HepG2 (cell line): ENCODE measurements around the gene SIK3. TPM values are rescaled to one million over a fixed set of nuclear protein-coding genes. Genes with fewer than 3 reads are reported as not detected.

Experiments used
- HOXA9 ChIP-seq: sonication (generic); formaldehyde crosslinking; IDR thresholded peaks from 2 replicates; pipeline ENCODE4 v1.8.1; 2022; ENCODE audit warnings: missing genetic modification reagents, mild to moderate bottlenecking, moderate library complexity, borderline replicate concordance
- MTA1 ChIP-seq: sonication (generic); formaldehyde crosslinking; IDR thresholded peaks from 2 replicates; pipeline ENCODE4 v1.4.0; 2020; ENCODE audit warnings: missing genetic modification reagents, mild to moderate bottlenecking, borderline replicate concordance
- RBM39 ChIP-seq: fragments of 200-400 bp; formaldehyde crosslinking; IDR thresholded peaks from one replicate; pipeline ENCODE4 v1.6.1; 2018; ENCODE audit warnings: antibody characterized with exemption, mild to moderate bottlenecking, low read depth, low read length; ENCODE audit not compliant: poor library complexity, severe bottlenecking
- SNAI1 ChIP-seq: sonication (generic); formaldehyde crosslinking; IDR thresholded peaks from 2 replicates; pipeline ENCODE4 v1.5.0; 2020; ENCODE audit warnings: mild to moderate bottlenecking, missing genetic modification reagents, borderline replicate concordance
- SRSF1 ChIP-seq: fragments of 200-400 bp; formaldehyde crosslinking; optimal IDR thresholded peaks from 2 replicates; pipeline ENCODE3; 2017; ENCODE audit warnings: mild to moderate bottlenecking, low read depth, low read length, moderate library complexity
- STAG1 ChIP-seq: sonication (generic); formaldehyde crosslinking; IDR thresholded peaks from 2 replicates; pipeline ENCODE4 v1.4.0; 2020; ENCODE audit warnings: missing genetic modification reagents
- TARDBP ChIP-seq: sonication (generic); formaldehyde crosslinking; IDR thresholded peaks from 2 replicates; pipeline ENCODE4 v1.8.0; 2022; ENCODE audit warnings: mild to moderate bottlenecking, missing genetic modification reagents
- ZFP41 ChIP-seq: sonication (generic); formaldehyde crosslinking; IDR thresholded peaks from 2 replicates; pipeline ENCODE4 v1.4.0; 2020; ENCODE audit warnings: mild to moderate bottlenecking, missing genetic modification reagents, borderline replicate concordance
- ZNF296 ChIP-seq: sonication (generic); formaldehyde crosslinking; conservative IDR thresholded peaks from 2 replicates; pipeline ENCODE4 v1.5.0; 2020; ENCODE audit warnings: mild to moderate bottlenecking, missing genetic modification reagents
- ZNF33A ChIP-seq: sonication (generic); formaldehyde crosslinking; IDR thresholded peaks from 2 replicates; pipeline ENCODE4 v1.5.1; 2020; ENCODE audit warnings: missing genetic modification reagents, mild to moderate bottlenecking, moderate library complexity, borderline replicate concordance
- ZNF484 ChIP-seq: sonication (generic); formaldehyde crosslinking; IDR thresholded peaks from 2 replicates; pipeline ENCODE4 v1.5.1; 2020; ENCODE audit warnings: mild to moderate bottlenecking, low read depth, missing genetic modification reagents, borderline replicate concordance
- ZNF75D ChIP-seq: sonication (generic); formaldehyde crosslinking; IDR thresholded peaks from 2 replicates; pipeline ENCODE4 v1.8.1; 2023; ENCODE audit warnings: missing genetic modification reagents, mild to moderate bottlenecking, borderline replicate concordance
- ZSCAN29 ChIP-seq: sonication (generic); formaldehyde crosslinking; conservative IDR thresholded peaks from 2 replicates; pipeline ENCODE4 v1.4.0; 2020; ENCODE audit warnings: mild to moderate bottlenecking, missing genetic modification reagents
- polyA plus RNA-seq, 8 experiments: library from polyadenylated mRNA; depleted of rRNA in 3 of 8; stranded (reverse) in 7 of 8; unstranded in 1 of 8; fragments of >200 nt; fragmentation: Illumina TruSeq in 4 of 8; extraction: Trizol in 4 of 8; gene quantifications; 2 replicates each; pipeline versions ENCODE4 v1.2.1 to v1.2.3, GENCODE V29; 2011 to 2016; ENCODE audit warnings: low read depth in 4 of 8, missing spikeins in 1 of 8, mixed read lengths in 1 of 8; ENCODE audit not compliant: insufficient read depth in 1 of 8
- total RNA-seq, 5 experiments: library from RNA; depleted of rRNA; stranded (reverse); fragments of >200 nt; fragmentation: Illumina TruSeq; extraction: Trizol; gene quantifications; 2 replicates each; pipeline ENCODE4 v1.2.3, GENCODE V29; 2016; ENCODE audit warnings: low read depth in 1 of 5
- TF ChIP-seq, protein P1 (sequence below): sonication (generic); formaldehyde crosslinking; IDR thresholded peaks from 2 replicates; pipeline ENCODE4 v1.4.0; 2020; ENCODE audit warnings: mild to moderate bottlenecking, missing genetic modification reagents
- TF ChIP-seq, protein P2 (sequence below): sonication (generic); formaldehyde crosslinking; IDR thresholded peaks from 2 replicates; pipeline ENCODE4 v1.8.1; 2023; ENCODE audit warnings: missing genetic modification reagents, mild to moderate bottlenecking, borderline replicate concordance
- TF ChIP-seq, protein P3 (sequence below): sonication (generic); formaldehyde crosslinking; IDR thresholded peaks from 2 replicates; pipeline ENCODE4 v1.4.0; 2020; ENCODE audit warnings: mild to moderate bottlenecking, missing genetic modification reagents, borderline replicate concordance

The SIK3 gene
- total and polyA plus RNA-seq, 2 of the 13 experiments (the other 11 are each of a cell fraction or from before 2014, with no cell fraction given), result 5.7 to 9.8 TPM

GRCh38 chr11:117143871-117144476 lies 45.7 kb upstream of the SIK3 start, which contains the start of gene PAFAH1B2 (continued):
- no peak for TF ChIP-seq ZNF75D (CRISPR knock-in tag)
- TF ChIP-seq HOXA9 (CRISPR knock-in tag), result 0 out of 2 replicates have a peak, but pooled peaks have one; percentile 58
- TF ChIP-seq SNAI1 (CRISPR knock-in tag), result peak; percentile 66; the same call in 1 of the 2 replicates
- TF ChIP-seq, protein P1, sequence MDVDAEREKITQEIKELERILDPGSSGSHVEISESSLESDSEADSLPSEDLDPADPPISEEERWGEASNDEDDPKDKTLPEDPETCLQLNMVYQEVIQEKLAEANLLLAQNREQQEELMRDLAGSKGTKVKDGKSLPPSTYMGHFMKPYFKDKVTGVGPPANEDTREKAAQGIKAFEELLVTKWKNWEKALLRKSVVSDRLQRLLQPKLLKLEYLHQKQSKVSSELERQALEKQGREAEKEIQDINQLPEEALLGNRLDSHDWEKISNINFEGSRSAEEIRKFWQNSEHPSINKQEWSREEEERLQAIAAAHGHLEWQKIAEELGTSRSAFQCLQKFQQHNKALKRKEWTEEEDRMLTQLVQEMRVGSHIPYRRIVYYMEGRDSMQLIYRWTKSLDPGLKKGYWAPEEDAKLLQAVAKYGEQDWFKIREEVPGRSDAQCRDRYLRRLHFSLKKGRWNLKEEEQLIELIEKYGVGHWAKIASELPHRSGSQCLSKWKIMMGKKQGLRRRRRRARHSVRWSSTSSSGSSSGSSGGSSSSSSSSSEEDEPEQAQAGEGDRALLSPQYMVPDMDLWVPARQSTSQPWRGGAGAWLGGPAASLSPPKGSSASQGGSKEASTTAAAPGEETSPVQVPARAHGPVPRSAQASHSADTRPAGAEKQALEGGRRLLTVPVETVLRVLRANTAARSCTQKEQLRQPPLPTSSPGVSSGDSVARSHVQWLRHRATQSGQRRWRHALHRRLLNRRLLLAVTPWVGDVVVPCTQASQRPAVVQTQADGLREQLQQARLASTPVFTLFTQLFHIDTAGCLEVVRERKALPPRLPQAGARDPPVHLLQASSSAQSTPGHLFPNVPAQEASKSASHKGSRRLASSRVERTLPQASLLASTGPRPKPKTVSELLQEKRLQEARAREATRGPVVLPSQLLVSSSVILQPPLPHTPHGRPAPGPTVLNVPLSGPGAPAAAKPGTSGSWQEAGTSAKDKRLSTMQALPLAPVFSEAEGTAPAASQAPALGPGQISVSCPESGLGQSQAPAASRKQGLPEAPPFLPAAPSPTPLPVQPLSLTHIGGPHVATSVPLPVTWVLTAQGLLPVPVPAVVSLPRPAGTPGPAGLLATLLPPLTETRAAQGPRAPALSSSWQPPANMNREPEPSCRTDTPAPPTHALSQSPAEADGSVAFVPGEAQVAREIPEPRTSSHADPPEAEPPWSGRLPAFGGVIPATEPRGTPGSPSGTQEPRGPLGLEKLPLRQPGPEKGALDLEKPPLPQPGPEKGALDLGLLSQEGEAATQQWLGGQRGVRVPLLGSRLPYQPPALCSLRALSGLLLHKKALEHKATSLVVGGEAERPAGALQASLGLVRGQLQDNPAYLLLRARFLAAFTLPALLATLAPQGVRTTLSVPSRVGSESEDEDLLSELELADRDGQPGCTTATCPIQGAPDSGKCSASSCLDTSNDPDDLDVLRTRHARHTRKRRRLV, result 0 out of 2 replicates have a peak, but pooled peaks have one; percentile 65
- TF ChIP-seq RBM39, result no peak
- no peak for TF ChIP-seq TARDBP
- TF ChIP-seq ZFP41 (CRISPR knock-in tag), result peak; percentile 89; the same call in 1 of the 2 replicates
- TF ChIP-seq STAG1 (CRISPR knock-in tag), result no peak
- TF ChIP-seq, protein P2, sequence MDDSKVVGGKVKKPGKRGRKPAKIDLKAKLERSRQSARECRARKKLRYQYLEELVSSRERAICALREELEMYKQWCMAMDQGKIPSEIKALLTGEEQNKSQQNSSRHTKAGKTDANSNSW (CRISPR knock-in tag), result 0 out of 2 replicates have a peak, but pooled peaks have one; percentile 57
- peak; percentile 85 for TF ChIP-seq SRSF1
- TF ChIP-seq ZNF484 (CRISPR knock-in tag), result peak; percentile 88; the same call in 1 of the 2 replicates
- no peak for TF ChIP-seq ZNF296 (CRISPR knock-in tag)
- TF ChIP-seq ZSCAN29 (CRISPR knock-in tag), result 0 out of 2 replicates have a peak, but pooled peaks have one; percentile 36
- peak; percentile 45; the same call in 1 of the 2 replicates for TF ChIP-seq MTA1 (CRISPR knock-in tag)
- TF ChIP-seq, protein P3, sequence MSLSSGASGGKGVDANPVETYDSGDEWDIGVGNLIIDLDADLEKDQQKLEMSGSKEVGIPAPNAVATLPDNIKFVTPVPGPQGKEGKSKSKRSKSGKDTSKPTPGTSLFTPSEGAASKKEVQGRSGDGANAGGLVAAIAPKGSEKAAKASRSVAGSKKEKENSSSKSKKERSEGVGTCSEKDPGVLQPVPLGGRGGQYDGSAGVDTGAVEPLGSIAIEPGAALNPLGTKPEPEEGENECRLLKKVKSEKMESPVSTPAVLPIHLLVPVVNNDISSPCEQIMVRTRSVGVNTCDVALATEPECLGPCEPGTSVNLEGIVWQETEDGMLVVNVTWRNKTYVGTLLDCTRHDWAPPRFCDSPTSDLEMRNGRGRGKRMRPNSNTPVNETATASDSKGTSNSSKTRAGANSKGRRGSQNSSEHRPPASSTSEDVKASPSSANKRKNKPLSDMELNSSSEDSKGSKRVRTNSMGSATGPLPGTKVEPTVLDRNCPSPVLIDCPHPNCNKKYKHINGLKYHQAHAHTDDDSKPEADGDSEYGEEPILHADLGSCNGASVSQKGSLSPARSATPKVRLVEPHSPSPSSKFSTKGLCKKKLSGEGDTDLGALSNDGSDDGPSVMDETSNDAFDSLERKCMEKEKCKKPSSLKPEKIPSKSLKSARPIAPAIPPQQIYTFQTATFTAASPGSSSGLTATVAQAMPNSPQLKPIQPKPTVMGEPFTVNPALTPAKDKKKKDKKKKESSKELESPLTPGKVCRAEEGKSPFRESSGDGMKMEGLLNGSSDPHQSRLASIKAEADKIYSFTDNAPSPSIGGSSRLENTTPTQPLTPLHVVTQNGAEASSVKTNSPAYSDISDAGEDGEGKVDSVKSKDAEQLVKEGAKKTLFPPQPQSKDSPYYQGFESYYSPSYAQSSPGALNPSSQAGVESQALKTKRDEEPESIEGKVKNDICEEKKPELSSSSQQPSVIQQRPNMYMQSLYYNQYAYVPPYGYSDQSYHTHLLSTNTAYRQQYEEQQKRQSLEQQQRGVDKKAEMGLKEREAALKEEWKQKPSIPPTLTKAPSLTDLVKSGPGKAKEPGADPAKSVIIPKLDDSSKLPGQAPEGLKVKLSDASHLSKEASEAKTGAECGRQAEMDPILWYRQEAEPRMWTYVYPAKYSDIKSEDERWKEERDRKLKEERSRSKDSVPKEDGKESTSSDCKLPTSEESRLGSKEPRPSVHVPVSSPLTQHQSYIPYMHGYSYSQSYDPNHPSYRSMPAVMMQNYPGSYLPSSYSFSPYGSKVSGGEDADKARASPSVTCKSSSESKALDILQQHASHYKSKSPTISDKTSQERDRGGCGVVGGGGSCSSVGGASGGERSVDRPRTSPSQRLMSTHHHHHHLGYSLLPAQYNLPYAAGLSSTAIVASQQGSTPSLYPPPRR, result peak; percentile 52; the same call in 1 of the 2 replicates
- TF ChIP-seq ZNF33A (CRISPR knock-in tag), result peak; percentile 79; the same call in 1 of the 2 replicates
